Body of pancreas (tissue), 4 donors: ENCODE results near the gene SCN7A.

Experiments
- CTCF ChIP-seq, 7 experiments: fragments of 450-650 bp in 4 of 7; fragments of 200-600 bp in 3 of 7; sonication (generic) in 3 of 7; IDR thresholded peaks; one replicate each; pipeline ENCODE4 v1.5.1; 2016 to 2019; ENCODE audit warnings: antibody characterized with exemption in 7 of 7
- POLR2A ChIP-seq, 3 donors: fragments of 450-650 bp; IDR thresholded peaks; one replicate each; pipeline ENCODE4 v1.6.1; 2016; ENCODE audit warnings: antibody characterized with exemption in 3 of 3, mild to moderate bottlenecking in 2 of 3

GRCh38 chr2:166372046-166372445, 122.0 kb downstream of the SCN7A start:
- TF ChIP-seq CTCF (IDR thresholded peaks at IDR 0.05) = no peak
- no peak for TF ChIP-seq POLR2A (IDR thresholded peaks at IDR 0.05)
